ENCODE data around the gene CD1C. TPM values are rescaled to one million over a fixed set of nuclear protein-coding genes. Genes with fewer than 3 reads are reported as not detected.

The CD1C gene
- polyA plus RNA-seq, 1 donor (not counting 4 experiments of a cell fraction or from before 2014, with no cell fraction given) = not detected

GRCh38 chr1:158311066-158311465, 21.3 kb downstream of the CD1C start:
- Histone ChIP-seq H3K9ac (ENCODE audit: control insufficient read depth, extremely low read depth, insufficient read depth, low read length) (no peak overlapping the region), H3K4me2 (ENCODE audit: control insufficient read depth, extremely low read depth, insufficient read depth, low read depth, low read length) (no peak overlapping the region), H3K9me3 (ENCODE audit: control insufficient read depth, low read depth, low read length) (no peaks in the 10 kb centered on the region), H4K20me1 (ENCODE audit: control insufficient read depth, extremely low read depth, insufficient read depth, low read length) (no peaks in the 10 kb centered on the region), H3K36me3 (ENCODE audit: control insufficient read depth in 2 of 2, extremely low read depth in 1 of 2, insufficient read depth in 2 of 2, low read length in 2 of 2) (no peaks in the 10 kb centered on the region), H3K4me3 (ENCODE audit: control insufficient read depth in 2 of 3, extremely low read depth in 1 of 3, insufficient read depth in 2 of 3, low read depth in 1 of 3, low read length in 3 of 3) (no peak overlapping the region), H3K9me1 (ENCODE audit: control insufficient read depth, extremely low read depth, insufficient read depth, low read length) (no peaks in the 10 kb centered on the region), H3K4me1 (ENCODE audit: control insufficient read depth, extremely low read depth, insufficient read depth, low read length) (no peaks in the 10 kb centered on the region), H2AFZ (ENCODE audit: control insufficient read depth, low read length) (no peak overlapping the region), H3K79me2 (ENCODE audit: control insufficient read depth, insufficient read depth, low read length) (no peaks in the 10 kb centered on the region), H3K27me3 (ENCODE audit: control insufficient read depth, extremely low read depth, insufficient read depth, low read length) (no peaks in the 10 kb centered on the region), H3K27ac (ENCODE audit: control insufficient read depth, insufficient read depth, low read length) (no peak overlapping the region)
- FAIRE-seq (no peak), DNase-seq (ENCODE audit: low read depth, low spot score) (no peak)
- dilution Hi-C loops (cut with MboI; ENCODE audit: extremely low pct_ligation_motif_present, low sequenced_read_pairs) = no loop called here
- TF ChIP-seq CTCF (optimal IDR thresholded peaks at IDR 0.05 in 1 of 3, IDR thresholded peaks at IDR 0.05 in 1 of 3, conservative IDR thresholded peaks at IDR 0.05 in 1 of 3; ENCODE audit: extremely low read depth in 1 of 3, insufficient read depth in 2 of 3, low read length in 3 of 3) (no peak), EZH2 (IDR thresholded peaks at IDR 0.05; ENCODE audit: low read length) (no peak)

GRCh38 chr1:158323866-158324265, 34.1 kb downstream of the CD1C start:
- no peak overlapping the region for H3K27ac ChIP-seq (ENCODE audit: control insufficient read depth, insufficient read depth, low read length)
- no peaks in the 10 kb centered on the region for H3K4me1 ChIP-seq (ENCODE audit: control insufficient read depth, extremely low read depth, insufficient read depth, low read length)
- FAIRE-seq (no peak), DNase-seq (ENCODE audit: low read depth, low spot score) (no peak)
- dilution Hi-C loops (cut with MboI; ENCODE audit: extremely low pct_ligation_motif_present, low sequenced_read_pairs) = no loop called here
- H3K9ac ChIP-seq (ENCODE audit: control insufficient read depth, extremely low read depth, insufficient read depth, low read length) = no peak overlapping the region
- no peak overlapping the region for H3K4me3 ChIP-seq (ENCODE audit: control insufficient read depth in 2 of 3, extremely low read depth in 1 of 3, insufficient read depth in 2 of 3, low read depth in 1 of 3, low read length in 3 of 3)
- H2AFZ ChIP-seq (ENCODE audit: control insufficient read depth, low read length) = no peak overlapping the region
- H3K4me2 ChIP-seq (ENCODE audit: control insufficient read depth, extremely low read depth, insufficient read depth, low read depth, low read length) = no peak overlapping the region
- H3K79me2 ChIP-seq (ENCODE audit: control insufficient read depth, insufficient read depth, low read length) = no peaks in the 10 kb centered on the region
- H3K27me3 ChIP-seq (ENCODE audit: control insufficient read depth, extremely low read depth, insufficient read depth, low read length) = no peaks in the 10 kb centered on the region
- no peaks in the 10 kb centered on the region for H3K9me1 ChIP-seq (ENCODE audit: control insufficient read depth, extremely low read depth, insufficient read depth, low read length)
- no peaks in the 10 kb centered on the region for H3K9me3 ChIP-seq (ENCODE audit: control insufficient read depth, low read depth, low read length)
- no peaks in the 10 kb centered on the region for H4K20me1 ChIP-seq (ENCODE audit: control insufficient read depth, extremely low read depth, insufficient read depth, low read length)
- no peaks in the 10 kb centered on the region for H3K36me3 ChIP-seq (ENCODE audit: control insufficient read depth in 2 of 2, extremely low read depth in 1 of 2, insufficient read depth in 2 of 2, low read length in 2 of 2)
- no peak for TF ChIP-seq CTCF (optimal IDR thresholded peaks at IDR 0.05 in 1 of 3, IDR thresholded peaks at IDR 0.05 in 1 of 3, conservative IDR thresholded peaks at IDR 0.05 in 1 of 3; ENCODE audit: extremely low read depth in 1 of 3, insufficient read depth in 2 of 3, low read length in 3 of 3)
- TF ChIP-seq EZH2 (IDR thresholded peaks at IDR 0.05; ENCODE audit: low read length) = no peak

Data from keratinocyte (primary cell).